Measurements from ENCODE around the gene ABCD2.
A peak's percentile ranks its signal among the peaks of the same experiment; 100 is the strongest.
"Not testable (repeated sequence)": the region's sequence is repeated elsewhere in the genome, so short reads cannot be mapped to it uniquely, and the experiment has no call there.

The ABCD2 gene

DNA sequence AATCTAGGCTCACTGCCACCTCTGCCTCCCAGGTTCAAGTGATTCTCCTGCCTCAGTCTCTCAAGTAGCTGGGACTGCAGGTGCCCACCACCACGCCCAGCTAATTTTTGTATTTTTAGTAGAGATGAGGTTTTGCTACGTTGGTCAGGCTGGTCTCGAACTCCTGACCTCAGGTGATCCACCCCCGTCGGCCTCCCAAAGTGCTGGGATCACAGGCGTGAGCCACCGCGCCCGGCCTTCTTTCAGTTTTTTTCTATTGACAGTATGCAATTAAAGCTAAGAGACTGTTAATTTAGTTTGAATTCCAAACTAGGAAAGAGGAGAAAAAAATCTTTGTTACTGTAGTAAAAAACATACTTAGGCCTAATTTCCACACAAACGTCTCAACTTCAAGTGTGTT is 3.6 kb upstream of the ABCD2 start:
- 86% methylated on average over 6 of the region's 10 CpGs for WGBS
- not testable (repeated sequence) for H4K91ac ChIP-seq (ENCODE audit: low read length); H2BK15ac ChIP-seq (ENCODE audit: low read depth, poor library complexity, severe bottlenecking); H3K36me3 ChIP-seq (ENCODE audit: control insufficient read depth in 1 of 2, insufficient read depth in 2 of 2, low read depth in 1 of 2, low read length in 2 of 2); H3K18ac ChIP-seq (ENCODE audit: low read depth in 1 of 2, low read length in 2 of 2); H3K23ac ChIP-seq (ENCODE audit: low read length in 2 of 2); H3K79me1 ChIP-seq (replicated peaks; ENCODE audit: low read length, poor library complexity, severe bottlenecking); H3K9ac ChIP-seq (ENCODE audit: low read length); H3K4me3 ChIP-seq (ENCODE audit: insufficient read depth in 1 of 2, low read depth in 1 of 2, low read length in 2 of 2); H3K14ac ChIP-seq (ENCODE audit: low read length in 2 of 2); H3K27ac ChIP-seq (ENCODE audit: low read length, poor library complexity, severe bottlenecking); DNase-seq; H3K4ac ChIP-seq (ENCODE audit: low read depth in 1 of 2, low read length in 2 of 2); H3K4me1 ChIP-seq (ENCODE audit: control insufficient read depth, insufficient read depth, low read depth, low read length); H2BK120ac ChIP-seq (ENCODE audit: low read depth, low read length); H2BK5ac ChIP-seq (ENCODE audit: low read depth, low read length, poor library complexity, severe bottlenecking); H2AFZ ChIP-seq (ENCODE audit: low read depth, low read length); H2AK5ac ChIP-seq (ENCODE audit: low read length, severe bottlenecking); H3K4me2 ChIP-seq (ENCODE audit: low read length, poor library complexity, severe bottlenecking); H2BK12ac ChIP-seq (ENCODE audit: low read length in 2 of 2); H4K8ac ChIP-seq (ENCODE audit: low read length); H3K9me3 ChIP-seq (ENCODE audit: control insufficient read depth, low read length); H3K27me3 ChIP-seq (ENCODE audit: control insufficient read depth in 1 of 2, insufficient read depth in 1 of 2, low read length in 2 of 2)

DNA sequence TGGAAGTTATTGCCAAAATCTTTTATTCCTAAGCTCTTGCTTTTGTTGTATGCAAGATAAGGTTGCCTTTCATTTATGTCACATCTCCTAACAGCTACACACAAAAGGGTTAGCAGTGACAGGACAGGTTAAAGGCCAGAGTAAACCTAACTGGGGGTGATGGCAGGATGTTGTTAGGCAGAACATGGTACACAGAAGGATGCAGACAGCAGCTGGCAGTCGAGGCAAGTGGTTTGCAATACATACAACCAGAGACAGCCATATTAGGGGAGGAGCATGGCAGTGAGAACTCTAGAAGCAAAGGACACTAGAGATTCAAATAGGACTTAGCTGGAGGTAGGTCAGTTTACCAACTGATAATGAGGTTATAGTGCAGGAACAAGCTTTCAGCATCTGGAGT is 2.7 kb upstream of the ABCD2 start:
- no peak overlapping the region for H2BK120ac ChIP-seq (ENCODE audit: low read depth, low read length)
- H3K18ac ChIP-seq (ENCODE audit: low read depth in 1 of 2, low read length in 2 of 2) = peak overlapping the region in 1 of 2 experiments; percentile 12
- H3K23ac ChIP-seq (ENCODE audit: low read length in 2 of 2) = peak overlapping the region in 1 of 2 experiments; percentile 52
- no peaks in the 10 kb centered on the region for H3K27me3 ChIP-seq (ENCODE audit: control insufficient read depth in 1 of 2, insufficient read depth in 1 of 2, low read length in 2 of 2)
- no peak overlapping the region for H4K91ac ChIP-seq (ENCODE audit: low read length)
- H2BK12ac ChIP-seq (ENCODE audit: low read length in 2 of 2) = peak overlapping the region in 1 of 2 experiments; percentile 48
- no peaks in the 10 kb centered on the region for H3K36me3 ChIP-seq (ENCODE audit: control insufficient read depth in 1 of 2, insufficient read depth in 2 of 2, low read depth in 1 of 2, low read length in 2 of 2)
- H3K9me3 ChIP-seq (ENCODE audit: control insufficient read depth, low read length) = no peaks in the 10 kb centered on the region
- H3K14ac ChIP-seq (ENCODE audit: low read length in 2 of 2) = no peak overlapping the region
- WGBS = 67% methylated on average over 1 of the region's 1 CpG
- H3K4me2 ChIP-seq (ENCODE audit: low read length, poor library complexity, severe bottlenecking) = no peak overlapping the region
- no peaks in the 10 kb centered on the region for H3K79me1 ChIP-seq (replicated peaks; ENCODE audit: low read length, poor library complexity, severe bottlenecking)
- no peak overlapping the region for H3K27ac ChIP-seq (ENCODE audit: low read length, poor library complexity, severe bottlenecking)
- no peak overlapping the region for H3K9ac ChIP-seq (ENCODE audit: low read length)
- DNase-seq = no peak
- peak overlapping the region; percentile 35 for H4K8ac ChIP-seq (ENCODE audit: low read length)
- H2BK5ac ChIP-seq (ENCODE audit: low read depth, low read length, poor library complexity, severe bottlenecking) = no peak overlapping the region
- H2BK15ac ChIP-seq (ENCODE audit: low read depth, poor library complexity, severe bottlenecking) = no peak overlapping the region
- H2AFZ ChIP-seq (ENCODE audit: low read depth, low read length) = peak overlapping the region; percentile 63
- no peak overlapping the region for H3K4ac ChIP-seq (ENCODE audit: low read depth in 1 of 2, low read length in 2 of 2)
- no peak overlapping the region for H3K4me3 ChIP-seq (ENCODE audit: insufficient read depth in 1 of 2, low read depth in 1 of 2, low read length in 2 of 2)
- peak overlapping the region; percentile 41 for H2AK5ac ChIP-seq (ENCODE audit: low read length, severe bottlenecking)
- H3K4me1 ChIP-seq (ENCODE audit: control insufficient read depth, insufficient read depth, low read depth, low read length) = peaks cover 6% of the 10 kb centered on the region

DNA sequence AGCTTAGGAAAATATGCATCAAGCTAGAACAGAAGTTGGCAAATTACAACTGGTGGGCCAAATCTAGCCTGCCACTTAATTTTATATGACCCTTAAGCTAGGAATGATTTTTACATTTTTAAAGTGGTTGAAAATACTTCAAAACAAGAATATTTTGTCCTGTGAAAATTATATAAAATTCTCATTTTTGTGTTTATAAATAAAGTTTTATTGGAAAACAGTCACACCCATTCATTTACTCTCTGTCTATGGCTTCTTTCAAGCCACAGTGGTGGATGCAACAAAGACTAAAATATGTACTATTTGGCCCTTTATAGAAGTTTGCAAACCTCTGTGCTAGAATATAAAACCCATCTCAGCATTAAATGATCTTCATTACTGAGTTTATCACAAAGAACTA is 2.1 kb upstream of the ABCD2 start:
- H3K79me1 ChIP-seq (replicated peaks; ENCODE audit: low read length, poor library complexity, severe bottlenecking) = no peaks in the 10 kb centered on the region
- no peak overlapping the region for H3K9ac ChIP-seq (ENCODE audit: low read length)

DNA sequence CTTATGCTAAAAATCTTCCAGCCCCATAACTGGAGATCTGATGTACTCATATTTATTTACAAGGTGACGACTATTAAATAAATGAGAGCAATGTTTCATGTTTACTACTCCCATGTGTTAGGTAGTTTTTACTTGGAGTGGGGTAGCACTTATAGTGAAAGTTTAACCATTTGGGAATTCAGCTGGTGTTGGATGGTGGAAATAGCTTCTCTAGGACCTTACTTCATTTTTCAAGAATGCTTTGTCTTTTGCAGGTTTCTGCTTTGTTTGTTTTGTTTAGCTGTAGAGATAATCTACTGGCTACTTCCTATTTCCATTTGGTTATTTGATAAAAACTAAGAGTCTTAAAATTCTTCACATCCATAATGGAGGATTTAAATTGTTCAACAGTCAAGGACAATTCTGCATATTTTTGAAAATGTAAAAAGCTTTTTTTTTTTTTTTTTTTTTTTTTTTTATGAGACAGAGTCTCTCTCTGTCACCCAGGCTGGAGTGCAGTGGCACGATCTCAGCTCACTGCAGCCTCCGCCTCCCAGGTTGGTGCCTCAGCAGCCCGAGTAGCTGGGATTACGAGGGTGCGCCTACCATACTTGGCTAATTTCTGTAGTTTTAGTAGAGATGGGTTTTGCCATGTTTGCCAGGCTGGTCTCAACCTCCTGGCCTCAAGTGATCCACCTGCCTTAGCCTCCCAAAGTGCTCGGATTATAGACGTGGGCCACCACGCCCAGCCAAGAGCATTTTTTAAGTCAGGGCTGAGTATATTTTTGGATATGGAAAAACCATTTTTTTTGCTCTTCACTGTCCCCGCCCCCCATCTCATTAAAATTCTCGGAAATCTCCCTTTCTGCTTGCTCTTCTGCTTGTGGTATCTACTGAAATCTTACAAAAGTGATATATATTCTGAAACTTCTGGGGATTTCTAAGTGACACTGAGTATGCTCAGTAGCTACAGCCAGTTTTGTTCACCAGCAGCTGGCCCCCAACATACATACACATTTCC is 1.4 kb upstream of the ABCD2 start:
- H4K8ac ChIP-seq (ENCODE audit: low read length) = no peak overlapping the region
- H3K4me3 ChIP-seq (ENCODE audit: insufficient read depth in 1 of 2, low read depth in 1 of 2, low read length in 2 of 2) = peak overlapping the region in 1 of 2 experiments; percentile 88
- H4K91ac ChIP-seq (ENCODE audit: low read length) = no peak overlapping the region
- H3K4me1 ChIP-seq (ENCODE audit: control insufficient read depth, insufficient read depth, low read depth, low read length) = peaks cover 6% of the 10 kb centered on the region
- H3K9ac ChIP-seq (ENCODE audit: low read length) = peak overlapping the region; percentile 89
- no peak overlapping the region for H3K4ac ChIP-seq (ENCODE audit: low read depth in 1 of 2, low read length in 2 of 2)
- 77% methylated on average over 5 of the region's 11 CpGs for WGBS
- peak overlapping the region in 1 of 2 experiments; percentile 21 for H3K18ac ChIP-seq (ENCODE audit: low read depth in 1 of 2, low read length in 2 of 2)
- H2BK5ac ChIP-seq (ENCODE audit: low read depth, low read length, poor library complexity, severe bottlenecking) = no peak overlapping the region
- H2BK120ac ChIP-seq (ENCODE audit: low read depth, low read length) = no peak overlapping the region
- H2AK5ac ChIP-seq (ENCODE audit: low read length, severe bottlenecking) = no peak overlapping the region
- no peak overlapping the region for H2BK15ac ChIP-seq (ENCODE audit: low read depth, poor library complexity, severe bottlenecking)
- no peak overlapping the region for H3K23ac ChIP-seq (ENCODE audit: low read length in 2 of 2)
- H2BK12ac ChIP-seq (ENCODE audit: low read length in 2 of 2) = no peak overlapping the region
- peak overlapping the region; percentile 86 for H3K4me2 ChIP-seq (ENCODE audit: low read length, poor library complexity, severe bottlenecking)
- peak overlapping the region in 1 of 2 experiments; percentile 55 for H3K14ac ChIP-seq (ENCODE audit: low read length in 2 of 2)
- peak; percentile 29 for DNase-seq
- no peaks in the 10 kb centered on the region for H3K36me3 ChIP-seq (ENCODE audit: control insufficient read depth in 1 of 2, insufficient read depth in 2 of 2, low read depth in 1 of 2, low read length in 2 of 2)
- no peaks in the 10 kb centered on the region for H3K9me3 ChIP-seq (ENCODE audit: control insufficient read depth, low read length)
- peak overlapping the region; percentile 90 for H3K27ac ChIP-seq (ENCODE audit: low read length, poor library complexity, severe bottlenecking)
- H3K27me3 ChIP-seq (ENCODE audit: control insufficient read depth in 1 of 2, insufficient read depth in 1 of 2, low read length in 2 of 2) = no peaks in the 10 kb centered on the region
- H3K79me1 ChIP-seq (replicated peaks; ENCODE audit: low read length, poor library complexity, severe bottlenecking) = no peaks in the 10 kb centered on the region
- no peak overlapping the region for H2AFZ ChIP-seq (ENCODE audit: low read depth, low read length)

More for the DNA sequence above, 2.1 kb upstream of the ABCD2 start:
- Histone ChIP-seq H2BK15ac (ENCODE audit: low read depth, poor library complexity, severe bottlenecking) (no peak overlapping the region), H4K8ac (ENCODE audit: low read length) (no peak overlapping the region), H3K9me3 (ENCODE audit: control insufficient read depth, low read length) (no peaks in the 10 kb centered on the region), H3K36me3 (ENCODE audit: control insufficient read depth in 1 of 2, insufficient read depth in 2 of 2, low read depth in 1 of 2, low read length in 2 of 2) (no peaks in the 10 kb centered on the region), H3K4me3 (ENCODE audit: insufficient read depth in 1 of 2, low read depth in 1 of 2, low read length in 2 of 2) (no peak overlapping the region), H4K91ac (ENCODE audit: low read length) (no peak overlapping the region), H3K27me3 (ENCODE audit: control insufficient read depth in 1 of 2, insufficient read depth in 1 of 2, low read length in 2 of 2) (no peaks in the 10 kb centered on the region), H2BK5ac (ENCODE audit: low read depth, low read length, poor library complexity, severe bottlenecking) (no peak overlapping the region), H3K18ac (ENCODE audit: low read depth in 1 of 2, low read length in 2 of 2) (no peak overlapping the region), H3K23ac (ENCODE audit: low read length in 2 of 2) (no peak overlapping the region), H3K14ac (ENCODE audit: low read length in 2 of 2) (no peak overlapping the region), H2AFZ (ENCODE audit: low read depth, low read length) (no peak overlapping the region), H3K4me1 (ENCODE audit: control insufficient read depth, insufficient read depth, low read depth, low read length) (peaks cover 6% of the 10 kb centered on the region), H3K27ac (ENCODE audit: low read length, poor library complexity, severe bottlenecking) (no peak overlapping the region), H2AK5ac (ENCODE audit: low read length, severe bottlenecking) (no peak overlapping the region), H2BK12ac (ENCODE audit: low read length in 2 of 2) (no peak overlapping the region), H2BK120ac (ENCODE audit: low read depth, low read length) (no peak overlapping the region), H3K4ac (ENCODE audit: low read depth in 1 of 2, low read length in 2 of 2) (no peak overlapping the region), H3K4me2 (ENCODE audit: low read length, poor library complexity, severe bottlenecking) (no peak overlapping the region)
- no peak for DNase-seq
